ENCODE data around the gene SLFN12L.

Gene SLFN12L

DNA sequence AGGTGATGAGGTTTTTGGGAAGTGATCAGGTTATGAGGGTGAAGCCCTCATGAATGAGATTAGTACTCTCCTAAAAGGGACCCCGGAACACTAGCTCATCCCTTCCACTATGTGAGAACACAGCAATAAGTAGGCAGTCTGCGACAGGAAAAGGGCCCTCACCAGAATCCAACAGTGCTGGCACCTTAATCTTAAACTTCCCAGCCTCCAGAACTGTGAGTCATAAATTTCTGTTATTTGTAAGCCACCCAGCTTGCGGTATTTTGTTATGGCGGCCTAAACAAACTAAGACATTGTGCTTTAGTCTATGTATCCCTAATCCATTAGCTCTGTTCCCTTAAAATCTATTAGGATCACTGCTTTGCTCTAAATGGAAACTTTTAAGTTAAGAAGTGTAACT, 113.7 kb downstream of the SLFN12L start:
- DNase-seq: no peak
